Ishikawa (cell line): ENCODE data around the gene PRKRIP1.

ENCODE experiments used
- CEBPB ChIP-seq: IDR thresholded peaks from 2 replicates; pipeline ENCODE4 v1.6.1; 2012
- CREB1 ChIP-seq: IDR thresholded peaks from 2 replicates; pipeline ENCODE4 v1.6.1; 2012; ENCODE audit warnings: low read depth
- EGR1 ChIP-seq: IDR thresholded peaks from 2 replicates; pipeline ENCODE4 v1.6.1; 2012
- EP300 ChIP-seq: IDR thresholded peaks from 2 replicates; pipeline ENCODE4 v1.6.1; 2012; ENCODE audit warnings: borderline replicate concordance
- FOXM1 ChIP-seq: IDR thresholded peaks from 2 replicates; pipeline ENCODE4 v1.6.1; 2012; ENCODE audit warnings: low read depth, borderline replicate concordance
- NFIC ChIP-seq: IDR thresholded peaks from 2 replicates; pipeline ENCODE4 v1.6.1; 2012
- RAD21 ChIP-seq: IDR thresholded peaks from 2 replicates; pipeline ENCODE4 v1.6.1; 2012; ENCODE audit warnings: low read depth
- TAF1 ChIP-seq: IDR thresholded peaks from 2 replicates; pipeline ENCODE4 v1.6.1; 2012; ENCODE audit warnings: low read depth, mild to moderate bottlenecking
- TCF12 ChIP-seq: IDR thresholded peaks from 2 replicates; pipeline ENCODE4 v1.6.1; 2012; ENCODE audit warnings: low read depth
- TEAD4 ChIP-seq: IDR thresholded peaks from 2 replicates; pipeline ENCODE4 v1.6.1; 2012
- USF1 ChIP-seq: IDR thresholded peaks from 2 replicates; pipeline ENCODE4 v1.6.1; 2012
- YY1 ChIP-seq: IDR thresholded peaks from 2 replicates; pipeline ENCODE4 v1.6.1; 2012; ENCODE audit warnings: low read depth
- ZBTB7A ChIP-seq: IDR thresholded peaks from 2 replicates; pipeline ENCODE4 v1.6.1; 2012; ENCODE audit warnings: low read depth
- TF ChIP-seq, protein P1 (sequence below): IDR thresholded peaks from 2 replicates; pipeline ENCODE4 v1.6.1; 2012
- TF ChIP-seq, protein P2 (sequence below): IDR thresholded peaks from 2 replicates; pipeline ENCODE4 v1.6.1; 2012; ENCODE audit warnings: low read depth, mild to moderate bottlenecking

PRKRIP1 gene

DNA sequence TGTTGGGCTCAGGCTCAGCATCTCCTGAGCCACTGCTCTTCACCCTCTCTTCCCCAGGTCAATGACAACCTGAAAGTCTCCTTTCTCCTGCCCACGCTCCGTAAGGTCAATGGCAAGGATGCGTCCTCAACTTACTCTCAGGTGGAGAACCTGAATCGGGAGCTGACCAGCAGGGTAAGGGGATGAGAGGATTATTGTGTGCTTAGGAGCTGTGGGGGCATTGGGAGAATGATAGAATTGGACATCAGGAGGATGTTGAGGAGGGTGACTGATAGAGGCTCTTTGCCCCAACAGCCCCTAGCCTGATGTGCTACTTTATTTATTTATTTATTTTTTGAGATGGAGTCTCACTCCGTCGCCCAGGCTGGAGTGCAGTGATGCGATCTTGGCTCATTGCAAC lies 69.9 kb downstream of the PRKRIP1 start:
- no peak for TF ChIP-seq CREB1
- no peak for TF ChIP-seq TCF12
- no peak for TF ChIP-seq TEAD4
- TF ChIP-seq EP300: no peak
- no peak for TF ChIP-seq YY1
- TF ChIP-seq NFIC: no peak
- TF ChIP-seq RAD21: no peak
- no peak for TF ChIP-seq ZBTB7A
- TF ChIP-seq, protein P1, sequence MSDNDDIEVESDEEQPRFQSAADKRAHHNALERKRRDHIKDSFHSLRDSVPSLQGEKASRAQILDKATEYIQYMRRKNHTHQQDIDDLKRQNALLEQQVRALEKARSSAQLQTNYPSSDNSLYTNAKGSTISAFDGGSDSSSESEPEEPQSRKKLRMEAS: no peak
- no peak for TF ChIP-seq EGR1
- no peak for TF ChIP-seq FOXM1
- no peak for TF ChIP-seq CEBPB
- TF ChIP-seq TAF1: no peak
- no peak for TF ChIP-seq USF1
- TF ChIP-seq, protein P2, sequence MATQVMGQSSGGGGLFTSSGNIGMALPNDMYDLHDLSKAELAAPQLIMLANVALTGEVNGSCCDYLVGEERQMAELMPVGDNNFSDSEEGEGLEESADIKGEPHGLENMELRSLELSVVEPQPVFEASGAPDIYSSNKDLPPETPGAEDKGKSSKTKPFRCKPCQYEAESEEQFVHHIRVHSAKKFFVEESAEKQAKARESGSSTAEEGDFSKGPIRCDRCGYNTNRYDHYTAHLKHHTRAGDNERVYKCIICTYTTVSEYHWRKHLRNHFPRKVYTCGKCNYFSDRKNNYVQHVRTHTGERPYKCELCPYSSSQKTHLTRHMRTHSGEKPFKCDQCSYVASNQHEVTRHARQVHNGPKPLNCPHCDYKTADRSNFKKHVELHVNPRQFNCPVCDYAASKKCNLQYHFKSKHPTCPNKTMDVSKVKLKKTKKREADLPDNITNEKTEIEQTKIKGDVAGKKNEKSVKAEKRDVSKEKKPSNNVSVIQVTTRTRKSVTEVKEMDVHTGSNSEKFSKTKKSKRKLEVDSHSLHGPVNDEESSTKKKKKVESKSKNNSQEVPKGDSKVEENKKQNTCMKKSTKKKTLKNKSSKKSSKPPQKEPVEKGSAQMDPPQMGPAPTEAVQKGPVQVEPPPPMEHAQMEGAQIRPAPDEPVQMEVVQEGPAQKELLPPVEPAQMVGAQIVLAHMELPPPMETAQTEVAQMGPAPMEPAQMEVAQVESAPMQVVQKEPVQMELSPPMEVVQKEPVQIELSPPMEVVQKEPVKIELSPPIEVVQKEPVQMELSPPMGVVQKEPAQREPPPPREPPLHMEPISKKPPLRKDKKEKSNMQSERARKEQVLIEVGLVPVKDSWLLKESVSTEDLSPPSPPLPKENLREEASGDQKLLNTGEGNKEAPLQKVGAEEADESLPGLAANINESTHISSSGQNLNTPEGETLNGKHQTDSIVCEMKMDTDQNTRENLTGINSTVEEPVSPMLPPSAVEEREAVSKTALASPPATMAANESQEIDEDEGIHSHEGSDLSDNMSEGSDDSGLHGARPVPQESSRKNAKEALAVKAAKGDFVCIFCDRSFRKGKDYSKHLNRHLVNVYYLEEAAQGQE: no peak

DNA sequence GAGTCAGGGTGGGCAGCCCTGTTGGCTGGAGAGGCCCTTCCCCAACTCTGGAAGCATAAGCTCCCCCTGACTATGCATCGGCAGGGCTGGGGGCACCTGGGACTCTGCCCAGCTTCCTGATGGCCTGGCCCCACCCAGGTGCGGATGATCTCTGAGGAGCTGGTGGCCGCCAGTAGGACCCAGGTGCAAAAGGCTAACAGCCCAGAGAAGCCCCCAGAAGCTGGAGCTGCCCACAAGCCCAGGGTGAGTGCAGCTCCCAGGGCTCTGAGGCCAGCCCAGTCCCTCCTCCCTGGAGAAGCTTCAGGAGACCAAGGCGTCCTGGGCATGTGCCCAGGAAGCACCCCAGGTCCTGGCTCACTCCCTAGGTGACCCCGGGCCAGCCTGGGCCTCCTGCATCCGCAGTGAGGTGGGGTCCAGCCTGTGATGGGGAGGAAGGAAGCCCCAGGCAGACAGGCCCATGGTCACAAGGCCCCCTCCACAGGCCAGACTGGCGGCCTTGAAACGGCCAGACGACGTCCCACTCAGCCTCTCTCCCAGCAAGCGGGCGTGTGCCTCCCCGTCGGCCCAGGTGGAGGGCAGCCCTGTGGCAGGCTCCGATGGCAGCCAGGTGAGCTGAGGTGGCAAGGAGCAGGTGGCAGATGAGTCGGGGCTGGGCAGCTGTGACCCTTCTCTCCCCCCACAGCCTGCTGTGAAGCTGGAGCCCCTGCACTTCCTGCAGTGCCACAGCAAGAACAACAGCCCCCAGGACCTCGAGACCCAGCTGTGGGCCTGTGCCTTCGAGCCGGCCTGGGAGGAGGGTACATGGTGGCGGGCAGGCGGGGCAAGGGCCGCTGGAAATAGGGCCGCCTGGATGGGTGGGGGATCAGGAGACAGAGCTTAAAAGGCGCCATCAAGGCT lies 71.7 kb downstream of the PRKRIP1 start:
- TF ChIP-seq CEBPB (no peak), ZBTB7A (no peak), TEAD4 (no peak), CREB1 (no peak), EP300 (no peak), NFIC (no peak), RAD21 (no peak), FOXM1 (no peak), EGR1 (no peak), TAF1 (no peak), YY1 (no peak), TCF12 (no peak), USF1 (no peak)
- TF ChIP-seq, protein P1: no peak
- TF ChIP-seq, protein P2: no peak

GRCh38 chr7:102468478-102469350 lies 72.6 kb downstream of the PRKRIP1 start:
- TF ChIP-seq YY1: no peak
- no peak for TF ChIP-seq EP300
- TF ChIP-seq TEAD4: no peak
- TF ChIP-seq CREB1: no peak
- no peak for TF ChIP-seq FOXM1
- TF ChIP-seq RAD21: no peak
- TF ChIP-seq TAF1: no peak
- TF ChIP-seq, protein P2: no peak
- TF ChIP-seq EGR1: no peak
- TF ChIP-seq NFIC: no peak
- TF ChIP-seq ZBTB7A: no peak
- TF ChIP-seq, protein P1: no peak
- TF ChIP-seq CEBPB: no peak
- TF ChIP-seq TCF12: no peak
- no peak for TF ChIP-seq USF1
